GM12891 (cell line): ENCODE measurements around the gene PARD3.

Experiments used
- DNase-seq: peaks from one replicate; pipeline ENCODE4 v3.0.0; 2011; ENCODE audit warnings: low spot score; ENCODE audit not compliant: insufficient read length
- FAIRE-seq: peaks from 2 replicates; lab custom pipeline; 2011; peaks lifted over from hg19 to GRCh38; lab: Jason Lieb, UNC
- PAX5 ChIP-seq: IDR thresholded peaks from 2 replicates; pipeline ENCODE4 v1.6.1; 2011; ENCODE audit warnings: low read length, moderate library complexity, mild to moderate bottlenecking; ENCODE audit not compliant: insufficient read depth, severe bottlenecking
- POLR2A ChIP-seq: IDR thresholded peaks from 2 replicates; pipeline ENCODE4 v1.6.1; 2011; ENCODE audit warnings: low read depth, low read length, control low read depth
- POLR2AphosphoS5 ChIP-seq: IDR thresholded peaks from 2 replicates; pipeline ENCODE4 v1.6.1; 2011; ENCODE audit warnings: low read depth, low read length, control low read depth
- POU2F2 ChIP-seq: IDR thresholded peaks from 2 replicates; pipeline ENCODE4 v1.6.1; 2011; ENCODE audit warnings: low read depth, mild to moderate bottlenecking, control low read depth, low read length, moderate library complexity
- SPI1 ChIP-seq: IDR thresholded peaks from 2 replicates; pipeline ENCODE4 v1.6.1; 2011; ENCODE audit warnings: low read depth, low read length, control low read depth
- TAF1 ChIP-seq: IDR thresholded peaks from 2 replicates; pipeline ENCODE4 v1.6.1; 2011; ENCODE audit warnings: low read depth, low read length, control low read depth

PARD3 gene

DNA sequence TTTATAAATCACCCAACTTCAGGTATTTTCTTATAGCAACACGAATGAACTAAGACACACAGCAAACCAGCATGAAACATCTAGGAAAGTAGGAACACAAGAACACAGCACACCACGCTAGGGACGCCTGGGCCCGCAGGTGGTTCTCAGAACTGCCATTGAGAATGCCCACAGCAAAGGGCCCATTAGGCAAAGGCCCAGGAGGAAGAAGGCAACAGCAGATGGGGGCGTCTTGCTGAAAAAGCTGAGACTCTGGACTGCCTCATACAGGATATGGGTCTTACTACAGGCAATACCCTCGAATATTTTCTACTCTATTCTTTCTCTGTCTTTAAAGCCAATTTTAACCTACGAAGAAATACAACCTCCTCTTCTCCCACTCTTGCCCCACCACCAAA, 77.3 kb downstream of the PARD3 start:
- no peak for TF ChIP-seq PAX5
- no peak for TF ChIP-seq SPI1
- no peak for DNase-seq
- FAIRE-seq, result no peak

DNA sequence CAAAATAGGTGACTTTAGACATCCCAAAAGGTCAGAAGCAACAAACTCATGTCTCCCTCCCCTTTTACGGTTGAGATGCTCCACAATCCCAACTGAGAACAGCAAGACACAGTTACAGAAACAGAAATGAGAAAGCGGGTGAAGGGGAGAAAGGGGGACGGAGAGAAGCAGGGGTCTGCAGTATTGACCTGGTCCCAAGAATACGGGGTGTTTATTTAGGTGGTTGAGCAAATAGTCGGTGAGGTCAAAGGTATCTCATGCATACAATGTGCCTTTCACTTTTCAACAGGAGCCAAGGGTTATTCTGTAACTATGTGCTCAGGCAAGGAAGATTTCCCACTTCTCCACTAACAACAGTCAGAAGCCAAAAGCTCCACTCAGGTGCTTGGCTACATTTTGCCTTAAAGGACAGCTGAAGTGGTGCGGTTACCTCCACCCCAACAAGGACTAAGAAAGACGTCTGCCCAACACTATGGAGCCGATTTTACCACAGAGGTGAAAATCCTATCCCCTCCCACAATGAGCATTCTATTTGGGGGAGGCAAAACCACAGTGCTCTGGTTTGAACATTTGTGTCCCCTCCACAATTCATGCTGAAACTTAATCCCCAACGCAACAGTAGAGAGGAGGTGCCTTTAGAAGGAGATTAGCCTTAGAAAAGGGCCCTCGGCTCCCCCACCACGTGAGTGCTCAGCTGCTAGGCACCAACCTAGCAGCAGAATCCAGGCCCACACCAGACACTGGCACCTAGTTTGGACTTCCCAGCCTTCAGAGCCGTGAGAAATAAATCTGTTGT, 77.9 kb downstream of the PARD3 start:
- no peak for TF ChIP-seq POLR2AphosphoS5
- no peak for TF ChIP-seq PAX5
- no peak for TF ChIP-seq TAF1
- no peak for TF ChIP-seq POLR2A
- DNase-seq (no peak), FAIRE-seq (no peak)

DNA sequence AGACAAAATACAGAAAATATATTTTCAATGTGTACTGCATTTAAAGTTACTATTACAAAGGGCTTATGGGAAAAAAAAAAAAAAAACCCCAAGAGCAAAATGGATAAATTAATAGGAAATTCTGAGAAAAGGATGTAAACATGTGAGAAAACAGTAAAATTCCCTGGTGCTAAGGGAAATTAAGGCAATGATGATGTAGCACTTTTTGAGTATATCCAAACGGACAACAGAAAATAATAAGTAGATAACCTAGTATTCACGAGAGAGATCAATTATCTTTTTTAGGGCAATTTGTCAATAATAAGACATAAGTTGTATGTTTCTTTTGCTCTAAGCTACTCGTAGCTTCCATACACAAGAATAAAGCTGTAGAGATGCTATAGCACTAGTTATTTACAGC, 80.2 kb downstream of the PARD3 start:
- no peak for DNase-seq
- no peak for TF ChIP-seq POU2F2
- no peak for TF ChIP-seq POLR2A
- no peak for TF ChIP-seq PAX5
- no peak for TF ChIP-seq SPI1
- TF ChIP-seq POLR2AphosphoS5, result no peak
- TF ChIP-seq TAF1, result no peak
- FAIRE-seq, result no peak

DNA sequence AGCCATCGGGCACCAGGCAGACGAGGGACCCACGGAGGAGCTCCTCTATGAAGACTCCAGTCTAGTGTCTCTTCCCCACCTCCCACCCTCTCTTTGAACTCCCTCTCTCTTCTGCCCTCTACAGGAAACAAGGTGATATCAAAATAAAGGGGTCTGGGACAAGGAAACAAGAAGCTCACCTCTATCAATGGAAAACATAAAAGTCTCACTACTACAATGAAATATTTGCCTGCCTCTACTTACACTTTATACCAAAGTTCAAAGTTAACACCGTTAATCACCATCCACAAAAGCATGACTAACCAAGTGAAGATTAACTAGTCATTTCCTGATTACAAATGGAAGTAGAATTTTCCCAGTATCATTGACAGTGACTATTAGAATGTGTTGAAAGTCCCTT, 82.2 kb downstream of the PARD3 start:
- FAIRE-seq, result no peak
- DNase-seq, result no peak
- TF ChIP-seq PAX5 (no peak), SPI1 (no peak), POLR2A (no peak), TAF1 (no peak), POU2F2 (no peak), POLR2AphosphoS5 (no peak)

DNA sequence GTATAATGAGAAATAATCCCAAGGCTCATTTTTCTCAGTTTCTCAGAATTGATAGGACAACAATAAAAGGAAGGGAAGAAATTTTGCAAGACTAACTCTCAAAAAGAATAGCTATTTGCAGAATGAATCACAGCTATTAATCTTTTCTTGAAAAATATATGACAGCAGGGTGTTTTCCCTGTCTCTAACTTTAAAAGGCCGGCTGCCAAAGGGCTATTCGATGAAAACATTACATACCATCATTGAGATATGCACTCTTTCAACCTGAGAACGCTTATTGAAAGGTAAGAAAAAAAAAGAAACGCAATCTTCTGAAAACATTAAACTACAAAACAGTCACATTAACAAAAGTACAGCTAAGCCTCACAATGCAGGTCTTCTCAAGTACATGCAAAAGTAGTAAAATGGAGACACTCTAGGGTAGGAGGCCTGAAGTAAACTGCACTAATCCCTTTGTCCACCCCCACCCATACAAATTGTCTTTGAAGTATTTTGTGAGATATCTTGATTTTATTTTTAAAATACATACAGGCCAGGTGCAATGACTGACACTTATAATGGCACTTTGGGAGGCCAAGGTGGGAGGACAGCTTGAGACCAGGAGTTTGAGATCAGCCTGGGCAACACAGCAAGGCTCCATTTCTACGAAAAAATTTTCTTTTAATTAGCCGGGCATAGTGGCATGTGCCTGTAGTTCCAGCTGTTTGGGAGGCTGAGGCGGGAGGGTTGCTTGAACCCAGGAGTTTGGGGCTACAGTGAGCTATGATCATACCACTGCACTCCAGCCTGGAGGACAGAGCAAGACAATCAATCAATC, 83.0 kb downstream of the PARD3 start:
- no peak for DNase-seq
- no peak for TF ChIP-seq POU2F2
- no peak for TF ChIP-seq SPI1
- TF ChIP-seq TAF1, result no peak
- TF ChIP-seq POLR2AphosphoS5, result no peak
- no peak for TF ChIP-seq POLR2A
- TF ChIP-seq PAX5, result no peak
- no peak for FAIRE-seq

DNA sequence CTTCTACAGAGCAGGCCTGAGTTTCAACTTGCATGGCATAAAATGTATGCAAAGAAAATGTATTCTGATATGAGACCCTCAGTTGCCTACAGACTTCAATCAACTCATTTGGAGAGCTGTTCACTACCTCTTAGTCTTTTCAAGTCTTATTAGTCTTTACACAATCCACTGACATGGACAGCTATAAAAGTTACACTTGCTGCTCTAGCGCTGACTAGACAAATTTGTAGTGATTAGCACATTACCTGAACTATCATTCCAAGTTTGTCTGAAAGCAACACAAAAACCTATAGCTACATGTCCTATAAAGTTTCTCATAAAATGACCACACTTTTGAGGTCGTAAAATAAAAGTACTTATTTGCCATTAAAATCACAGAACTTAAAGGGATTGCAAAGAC, 83.9 kb downstream of the PARD3 start:
- DNase-seq (no peak), FAIRE-seq (no peak)
- TF ChIP-seq POLR2AphosphoS5 (no peak), SPI1 (no peak), POU2F2 (no peak), PAX5 (no peak), TAF1 (no peak), POLR2A (no peak)

DNA sequence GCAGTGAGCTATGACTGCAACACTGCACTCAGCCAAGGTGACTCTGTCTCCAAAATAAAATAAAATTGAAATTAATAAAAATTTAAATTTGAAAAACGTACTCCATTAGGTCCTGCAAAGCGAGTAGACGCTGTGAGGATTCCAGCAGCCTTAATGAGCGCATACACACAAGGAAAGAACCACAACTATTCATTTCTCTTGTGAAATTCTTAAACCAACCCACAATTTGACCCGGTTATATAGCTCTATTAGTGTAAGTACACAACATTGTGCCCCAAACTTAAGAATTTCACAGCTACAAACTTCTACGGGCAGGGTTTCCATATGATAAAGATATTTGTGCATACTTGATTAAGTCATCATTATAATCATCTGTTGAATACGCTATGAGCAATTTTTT, 84.4 kb downstream of the PARD3 start:
- no peak for FAIRE-seq
- no peak for DNase-seq
- no peak for TF ChIP-seq SPI1
- TF ChIP-seq POU2F2, result no peak
- TF ChIP-seq PAX5, result no peak
- no peak for TF ChIP-seq TAF1
- TF ChIP-seq POLR2AphosphoS5, result no peak
- TF ChIP-seq POLR2A, result no peak

DNA sequence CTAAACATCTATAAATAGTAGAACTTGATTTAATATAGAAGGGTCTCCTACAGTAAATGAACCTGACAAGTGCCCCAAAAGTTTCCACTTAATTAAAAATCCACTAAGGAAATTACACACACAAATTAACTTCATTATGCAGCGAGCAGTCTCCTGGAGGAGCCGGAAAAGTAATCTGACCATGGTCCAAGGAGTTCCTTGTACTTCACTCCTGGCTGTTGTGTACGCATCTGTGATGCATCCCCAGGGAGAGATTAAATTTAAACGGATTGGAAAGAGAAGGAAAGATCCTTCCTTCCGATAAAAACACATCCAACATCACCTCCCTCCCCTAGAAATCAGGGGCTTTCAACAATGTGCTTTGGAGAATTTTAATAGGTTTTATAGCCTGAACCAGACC, 85.5 kb downstream of the PARD3 start:
- DNase-seq (no peak), FAIRE-seq (no peak)
- no peak for TF ChIP-seq POU2F2
- TF ChIP-seq TAF1, result no peak
- TF ChIP-seq POLR2AphosphoS5, result no peak
- TF ChIP-seq POLR2A, result no peak
- TF ChIP-seq SPI1, result no peak
- TF ChIP-seq PAX5, result no peak

DNA sequence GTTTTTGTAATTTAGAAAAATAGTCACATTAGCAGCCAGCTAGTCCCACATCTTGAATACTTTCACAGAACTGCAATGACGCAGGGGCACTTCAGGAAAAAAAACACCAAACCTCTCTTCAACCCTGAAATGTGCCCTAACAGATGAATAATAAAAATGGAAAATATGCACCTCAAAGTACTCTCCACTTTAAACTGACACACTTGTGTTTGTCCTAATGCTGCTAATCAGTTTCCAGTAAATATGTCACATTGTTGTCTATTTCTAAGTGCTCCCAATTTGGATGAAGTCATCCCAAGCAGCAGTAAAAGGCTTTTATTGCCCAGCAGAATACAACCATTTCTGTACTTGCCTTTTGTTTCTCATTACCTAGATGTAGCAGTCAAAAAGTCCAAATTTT, 86.7 kb downstream of the PARD3 start:
- FAIRE-seq (no peak), DNase-seq (no peak)

DNA sequence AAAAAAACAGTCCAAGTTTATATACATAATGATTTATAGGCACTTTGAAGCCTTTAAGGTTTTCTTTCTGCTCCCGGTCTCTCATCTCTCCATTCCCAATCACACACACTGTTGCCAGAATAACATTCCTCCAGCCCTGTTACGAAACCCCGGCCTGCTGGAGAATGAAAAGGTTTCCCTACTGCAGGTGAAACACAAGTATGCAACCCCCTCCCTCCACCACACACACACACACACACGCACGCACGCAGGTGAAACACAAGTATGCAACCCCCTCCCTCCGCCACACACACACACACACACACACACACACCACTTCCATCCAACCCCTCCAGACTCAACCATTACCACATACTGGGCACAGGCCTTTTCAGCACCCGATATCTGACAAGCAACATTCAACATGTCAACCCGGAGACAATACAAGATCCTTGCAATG, 87.5 kb downstream of the PARD3 start:
- DNase-seq (no peak), FAIRE-seq (no peak)
- TF ChIP-seq POLR2AphosphoS5 (no peak), TAF1 (no peak), PAX5 (no peak), SPI1 (no peak), POLR2A (no peak), POU2F2 (no peak)

More for the DNA sequence above, 86.7 kb downstream of the PARD3 start:
- TF ChIP-seq POU2F2, result no peak
- no peak for TF ChIP-seq POLR2A
- TF ChIP-seq SPI1, result no peak
- no peak for TF ChIP-seq PAX5
- TF ChIP-seq POLR2AphosphoS5, result no peak
- TF ChIP-seq TAF1, result no peak
